ENCODE results near the gene RNF151.
A peak's percentile ranks its signal among the peaks of the same experiment; 100 is the strongest.
"Not testable (repeated sequence)": the region's sequence is repeated elsewhere in the genome, so short reads cannot be mapped to it uniquely, and the experiment has no call there.

RNF151 gene

DNA sequence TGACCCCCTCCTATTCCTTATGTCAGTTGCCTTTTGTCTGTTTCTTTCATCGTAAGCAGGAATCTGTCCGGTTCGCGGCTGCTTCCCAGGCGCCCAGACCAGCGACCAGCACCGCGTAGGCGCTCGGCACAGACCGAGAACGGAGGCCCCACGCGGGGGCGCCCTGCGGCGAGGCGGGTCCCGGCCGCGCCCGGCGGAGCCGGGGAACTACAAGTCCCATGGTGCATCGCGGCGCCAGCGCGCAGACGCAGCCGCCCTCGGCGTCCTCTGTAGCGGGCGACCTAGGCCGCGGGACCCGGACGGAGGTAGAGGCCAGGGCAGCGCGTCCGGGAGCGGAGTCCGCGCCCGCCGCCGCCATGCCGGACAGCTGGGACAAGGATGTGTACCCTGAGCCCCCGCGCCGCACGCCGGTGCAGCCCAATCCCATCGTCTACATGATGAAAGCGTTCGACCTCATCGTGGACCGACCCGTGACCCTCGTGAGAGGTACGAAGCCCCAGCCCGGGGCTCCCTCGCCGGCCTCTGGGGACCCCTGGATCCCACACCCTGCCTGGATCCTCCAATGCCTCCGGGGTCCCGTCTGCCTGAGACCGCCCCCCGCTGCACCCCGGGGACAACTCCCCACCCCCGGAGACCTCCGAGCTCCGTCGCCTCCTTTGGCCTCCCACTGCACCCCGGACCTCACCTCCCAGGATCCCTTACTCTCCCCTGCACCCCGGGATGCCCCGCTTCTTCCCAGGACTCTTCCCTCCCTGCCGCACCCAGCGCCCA lies 7.2 kb upstream of the RNF151 start, which contains the start of gene NDUFB10:
Gene NDUFB10, plus strand, starts transcription at position 270 of the 771 bp plus-strand sequence. Its CDS starts 87 bp downstream, at position 357.
- DNase-seq (ENCODE audit: low read depth) = peak; percentile 94

DNA sequence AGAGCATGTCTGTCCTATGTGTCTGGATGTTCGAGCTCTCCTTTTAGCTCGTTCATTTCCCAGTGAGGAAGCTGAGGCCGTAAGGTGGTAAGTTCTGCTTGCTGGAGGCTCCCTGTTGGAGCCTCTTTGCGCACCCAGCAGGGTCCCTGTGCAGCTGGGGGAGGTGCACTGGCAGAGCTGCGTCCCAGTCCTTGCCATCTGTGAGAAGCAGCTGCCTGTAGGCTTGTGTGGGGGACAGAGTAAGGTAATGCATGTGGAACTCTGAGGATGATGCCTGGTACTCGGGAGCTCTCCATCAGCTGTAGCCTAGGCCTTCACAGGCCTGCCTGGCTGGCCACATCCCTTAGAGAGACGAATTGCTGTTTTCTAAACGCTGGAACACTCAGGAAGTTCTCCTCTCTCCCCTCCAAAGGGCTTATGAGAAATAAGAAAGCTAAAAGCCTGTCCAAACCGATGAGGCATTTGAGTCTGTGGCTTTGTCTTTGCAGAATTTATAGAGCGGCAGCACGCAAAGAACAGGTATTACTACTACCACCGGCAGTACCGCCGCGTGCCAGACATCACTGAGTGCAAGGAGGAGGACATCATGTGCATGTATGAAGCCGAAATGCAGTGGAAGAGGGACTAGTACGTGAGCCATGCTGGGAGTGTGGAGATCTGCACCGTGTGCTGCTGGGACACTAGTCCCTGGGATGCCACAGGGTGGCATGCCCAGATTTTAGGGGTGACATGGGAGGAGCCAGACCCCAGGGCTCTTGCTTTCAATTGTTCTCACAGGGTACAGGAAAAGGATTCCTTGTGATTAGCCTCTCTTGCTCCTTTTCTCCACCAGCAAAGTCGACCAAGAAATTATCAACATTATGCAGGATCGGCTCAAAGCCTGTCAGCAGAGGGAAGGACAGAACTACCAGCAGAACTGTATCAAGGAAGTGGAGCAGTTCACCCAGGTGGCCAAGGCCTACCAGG lies 5.7 kb upstream of the RNF151 start:
- no peak for DNase-seq (ENCODE audit: low read depth)

DNA sequence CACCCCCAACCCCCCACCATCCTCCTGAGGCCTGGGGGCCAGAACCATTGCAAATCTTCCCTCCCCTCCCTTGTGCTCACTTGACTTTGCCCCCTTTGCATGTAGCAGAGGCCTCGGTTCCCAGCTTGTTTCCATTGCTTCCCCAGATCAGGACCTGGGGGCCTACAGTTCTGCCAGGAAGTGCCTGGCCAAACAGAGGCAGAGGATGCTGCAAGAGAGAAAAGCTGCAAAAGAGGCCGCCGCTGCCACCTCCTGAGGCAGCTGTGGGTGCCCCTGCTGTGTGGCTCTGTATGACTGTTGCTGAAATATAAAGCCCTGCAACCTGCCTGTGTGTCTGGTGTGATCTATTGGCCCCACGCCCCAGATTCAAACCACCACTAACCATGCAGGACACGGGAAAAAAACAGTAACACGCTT lies 5.0 kb upstream of the RNF151 start:
- no peak for DNase-seq (ENCODE audit: low read depth)

DNA sequence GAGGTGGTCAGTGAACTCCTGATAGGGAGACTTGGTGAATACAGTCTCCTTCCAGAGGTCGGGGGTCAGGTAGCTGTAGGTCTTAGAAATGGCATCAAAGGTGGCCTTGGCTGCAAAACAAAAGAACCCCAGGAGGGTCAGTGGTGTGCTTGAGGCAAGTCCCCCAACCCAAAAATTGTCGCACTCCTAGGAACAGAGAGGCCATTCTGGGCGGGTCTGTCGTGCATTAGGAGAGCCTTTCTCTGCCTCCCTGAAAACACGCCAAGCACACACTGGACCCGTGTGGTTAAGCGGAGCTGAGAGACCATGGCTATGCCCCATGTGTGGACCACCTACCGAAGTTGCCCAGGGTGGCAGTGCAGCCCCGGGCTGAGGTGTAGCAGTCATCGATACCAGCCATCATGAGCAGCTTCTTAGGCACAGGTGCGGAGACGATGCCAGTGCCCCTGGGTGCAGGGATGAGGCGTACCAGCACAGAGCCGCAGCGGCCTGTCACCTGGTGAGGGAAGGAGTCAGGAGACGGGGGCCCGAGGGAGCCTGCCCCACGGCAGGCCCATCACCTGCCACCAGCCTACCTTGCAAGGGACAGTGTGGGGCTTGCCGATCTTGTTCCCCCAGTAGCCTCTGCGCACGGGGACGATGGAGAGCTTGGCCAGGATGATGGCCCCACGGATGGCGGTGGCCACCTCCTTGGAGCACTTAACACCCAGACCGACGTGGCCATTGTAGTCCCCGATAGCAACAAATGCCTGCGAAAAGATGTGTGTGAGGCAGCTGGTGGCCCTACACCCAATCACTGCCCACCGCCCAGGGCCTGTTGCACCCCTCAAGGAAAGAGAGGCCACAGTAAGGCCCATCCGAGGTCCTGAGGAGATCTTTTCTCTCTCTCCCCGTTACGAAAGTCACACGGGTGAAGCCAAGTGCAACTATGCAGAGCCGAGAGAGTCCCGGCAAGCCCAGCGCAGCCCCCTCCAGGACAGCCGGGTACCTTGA lies 4.2 kb upstream of the RNF151 start:
- DNase-seq (ENCODE audit: low read depth) = not testable (repeated sequence)

DNA sequence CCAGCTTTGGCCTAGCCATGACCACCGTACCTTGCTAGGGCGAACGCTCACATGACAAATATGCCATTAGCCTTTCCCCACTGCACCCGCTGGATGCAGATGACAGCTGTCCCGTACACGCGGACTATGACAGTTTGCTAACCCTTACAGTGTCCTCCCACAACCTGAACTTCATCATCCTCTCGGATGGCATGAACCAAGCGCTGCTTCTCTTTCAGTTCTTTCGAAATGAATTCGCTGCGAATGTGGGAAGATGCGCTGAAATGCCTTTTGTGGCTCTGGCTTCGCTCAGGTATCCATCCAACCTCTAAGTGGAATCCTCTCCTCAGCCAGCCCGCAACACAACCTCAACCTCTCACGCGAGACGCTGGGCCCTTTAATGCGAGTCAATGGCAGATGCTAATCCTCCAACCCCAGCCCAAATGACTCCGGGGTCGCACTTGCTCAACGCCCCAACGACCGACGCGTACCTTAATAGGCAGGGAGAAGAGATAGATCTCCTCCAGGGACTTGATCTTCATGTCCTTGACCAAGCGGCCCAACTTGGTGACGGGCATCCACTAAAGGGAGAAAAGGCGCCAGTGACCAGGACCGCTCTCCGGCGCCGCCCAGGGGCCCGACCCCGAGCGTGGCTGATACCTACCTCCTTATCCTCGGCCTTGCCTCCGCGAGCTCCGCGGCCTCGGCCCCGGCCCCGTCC lies 2.7 kb upstream of the RNF151 start:
- DNase-seq (ENCODE audit: low read depth) = no peak

DNA sequence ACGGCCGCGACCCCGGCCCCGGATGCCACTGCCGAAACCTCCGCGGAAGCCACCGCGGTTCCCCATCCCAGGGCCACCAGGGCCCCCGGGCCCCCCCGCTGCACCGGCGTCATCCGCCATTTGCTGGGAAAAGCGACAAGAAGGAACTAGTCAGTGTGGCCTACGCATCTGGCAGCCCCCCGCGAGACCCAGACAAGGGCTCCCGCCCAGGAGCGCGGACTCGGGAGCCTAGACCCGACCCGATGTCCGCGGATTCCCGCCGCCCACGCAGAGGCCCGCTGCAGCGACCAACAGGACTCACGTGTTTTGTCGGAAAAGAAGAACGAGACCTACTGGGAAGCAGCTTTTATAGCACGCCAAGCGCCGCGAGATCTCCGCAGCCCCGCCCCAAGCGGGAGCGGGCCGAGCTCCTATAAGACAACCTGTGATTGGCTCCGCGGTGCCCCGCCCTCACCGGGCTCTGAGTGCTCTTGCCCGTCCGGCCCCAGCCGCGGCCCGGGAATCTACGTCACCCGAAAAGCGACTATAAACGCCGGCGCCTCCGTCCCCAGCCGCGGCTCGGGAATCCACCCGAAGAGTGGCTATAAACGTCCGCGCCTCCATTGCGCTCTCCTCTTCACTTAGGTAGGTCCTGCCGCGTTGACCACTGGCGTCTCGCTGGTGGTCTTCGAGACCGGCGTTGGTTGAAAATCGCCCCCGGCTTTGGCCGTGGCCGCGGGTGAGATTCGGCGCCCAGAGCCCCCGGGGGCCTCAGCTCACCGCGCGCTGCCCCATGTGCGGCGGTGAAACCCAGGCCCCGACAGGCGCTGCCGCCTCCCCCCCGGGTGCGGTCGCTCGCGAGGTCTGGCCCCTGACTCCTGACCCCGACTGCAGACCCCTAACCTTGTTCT lies 1.9 kb upstream of the RNF151 start, which contains the start of gene RPS2:
Gene RPS2, minus strand, starts transcription at position 321 of the 890 bp plus-strand sequence. Its CDS starts 201 bp downstream, at position 120.
- DNase-seq (ENCODE audit: low read depth) = peak; percentile 96

DNA sequence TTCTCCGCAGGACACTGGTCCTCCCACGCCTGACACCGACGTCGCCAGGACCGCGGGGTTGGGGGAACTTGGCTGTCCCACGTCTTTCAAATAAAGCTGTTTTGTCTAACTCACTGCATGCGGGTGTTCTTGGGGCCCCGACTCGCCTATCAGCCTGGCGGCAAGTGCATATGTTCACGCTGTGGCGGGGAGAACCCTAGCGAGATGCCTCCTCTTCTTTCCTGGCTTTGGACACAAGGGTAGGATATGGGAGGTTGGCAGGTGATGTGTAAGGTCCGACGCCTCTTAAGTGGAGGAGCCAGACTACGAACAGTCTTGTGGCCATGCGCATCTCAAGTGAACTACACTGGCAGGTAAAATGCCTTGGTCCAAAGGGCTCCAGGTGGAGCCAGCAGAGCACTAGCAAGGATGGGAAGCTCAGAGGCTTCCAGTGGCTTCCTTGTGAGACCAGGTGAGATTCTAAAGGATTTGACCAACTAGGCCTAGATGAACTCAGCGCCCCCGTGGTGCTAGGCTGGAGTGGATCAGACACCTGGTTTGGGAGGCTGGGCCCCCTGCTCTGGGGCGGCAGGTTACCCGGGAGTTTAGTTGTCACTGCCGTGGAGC lies 1.2 kb upstream of the RNF151 start:
- no peak for DNase-seq (ENCODE audit: low read depth)

DNA sequence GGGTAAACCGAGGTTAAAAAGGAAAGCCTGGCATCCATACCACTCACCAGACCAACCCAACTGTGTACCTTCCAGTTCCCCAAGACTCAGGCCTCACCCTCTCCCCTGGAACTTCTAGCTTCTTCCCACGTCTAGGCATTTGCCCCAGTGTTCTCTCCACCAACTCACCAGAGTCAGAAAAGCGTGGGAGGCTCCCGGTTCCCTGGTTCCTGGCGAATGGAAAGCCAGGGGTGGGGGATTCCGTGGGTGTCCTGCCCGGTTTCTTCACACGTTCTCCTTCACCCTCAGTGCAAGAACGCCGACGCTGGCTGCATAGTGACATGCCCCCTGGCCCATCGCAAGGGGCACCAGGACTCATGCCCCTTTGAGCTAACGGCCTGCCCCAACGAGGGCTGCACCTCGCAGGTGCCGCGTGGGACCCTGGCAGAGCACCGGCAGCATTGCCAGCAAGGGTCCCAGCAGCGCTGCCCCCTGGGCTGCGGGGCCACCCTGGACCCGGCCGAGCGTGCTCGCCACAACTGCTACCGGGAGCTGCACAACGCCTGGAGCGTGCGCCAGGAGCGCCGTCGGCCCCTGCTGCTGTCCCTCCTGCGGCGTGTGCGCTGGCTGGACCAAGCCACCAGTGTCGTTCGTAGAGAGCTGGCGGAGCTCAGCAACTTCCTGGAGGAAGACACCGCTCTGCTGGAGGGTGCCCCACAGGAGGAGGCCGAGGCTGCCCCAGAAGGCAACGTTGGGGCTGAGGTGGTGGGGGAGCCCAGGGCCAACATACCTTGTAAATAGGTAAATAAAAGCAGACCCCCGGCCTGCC lies 1.7 kb downstream of the RNF151 start:
- DNase-seq (ENCODE audit: low read depth) = no peak

DNA sequence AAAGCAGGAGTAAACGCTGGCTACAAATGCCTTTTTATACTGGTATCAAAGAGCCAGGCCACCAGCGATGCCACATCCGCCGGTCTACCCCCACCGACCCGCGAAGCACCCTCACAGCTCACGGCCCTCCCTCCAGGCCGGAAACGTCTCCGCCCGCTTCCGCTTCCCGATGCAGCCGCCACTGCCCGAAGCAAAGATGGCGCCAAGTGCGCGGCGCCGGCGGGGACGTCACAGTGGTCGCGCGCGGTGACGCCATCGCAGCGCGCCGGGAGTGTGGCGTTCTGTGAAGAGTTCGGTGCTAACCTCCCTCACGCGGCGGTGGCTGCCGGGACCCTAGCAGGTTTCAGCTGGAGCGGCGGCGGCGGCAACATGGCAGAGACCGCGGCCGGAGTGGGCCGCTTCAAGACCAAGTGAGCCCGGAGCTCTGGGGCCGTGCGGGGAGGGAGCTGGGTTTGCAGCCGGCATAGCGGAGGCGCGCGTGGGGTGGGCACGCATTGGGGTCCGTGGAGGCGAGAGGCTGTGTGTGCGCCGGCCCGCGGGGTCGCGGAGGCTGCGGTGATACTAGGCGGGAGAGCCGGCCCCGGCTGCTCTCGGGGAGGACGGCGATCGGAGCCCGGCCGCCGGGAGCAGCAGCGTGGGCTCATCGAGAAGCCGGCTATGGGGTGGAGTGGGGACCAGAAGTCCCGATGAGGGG lies 5.3 kb downstream of the RNF151 start, which contains the start of gene TBL3:
Gene TBL3, plus strand, starts transcription at position 258 of the 694 bp plus-strand sequence. Its CDS starts 112 bp downstream, at position 370.
- peak; percentile 97 for DNase-seq (ENCODE audit: low read depth)

DNA sequence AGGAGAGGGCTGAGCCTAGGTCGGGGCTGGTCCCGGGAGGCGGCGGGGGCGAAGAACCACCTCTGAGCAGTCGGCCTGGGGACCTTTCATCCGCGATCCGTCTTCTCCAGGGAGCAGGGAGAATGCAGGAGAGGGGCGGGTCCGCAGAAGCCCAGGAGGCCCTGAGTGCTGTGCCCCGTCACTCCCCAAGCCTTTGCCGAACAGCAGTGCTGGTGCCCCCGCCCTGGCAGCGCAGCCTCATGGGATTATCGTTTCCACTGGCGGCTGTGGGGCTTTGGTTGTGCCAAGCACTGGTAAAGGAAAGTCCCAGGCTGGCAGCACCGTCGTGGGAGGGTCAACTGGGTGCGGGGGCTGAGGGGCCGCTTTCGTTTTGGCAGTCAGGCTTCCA lies 5.8 kb downstream of the RNF151 start:
- no peak for DNase-seq (ENCODE audit: low read depth)

DNA sequence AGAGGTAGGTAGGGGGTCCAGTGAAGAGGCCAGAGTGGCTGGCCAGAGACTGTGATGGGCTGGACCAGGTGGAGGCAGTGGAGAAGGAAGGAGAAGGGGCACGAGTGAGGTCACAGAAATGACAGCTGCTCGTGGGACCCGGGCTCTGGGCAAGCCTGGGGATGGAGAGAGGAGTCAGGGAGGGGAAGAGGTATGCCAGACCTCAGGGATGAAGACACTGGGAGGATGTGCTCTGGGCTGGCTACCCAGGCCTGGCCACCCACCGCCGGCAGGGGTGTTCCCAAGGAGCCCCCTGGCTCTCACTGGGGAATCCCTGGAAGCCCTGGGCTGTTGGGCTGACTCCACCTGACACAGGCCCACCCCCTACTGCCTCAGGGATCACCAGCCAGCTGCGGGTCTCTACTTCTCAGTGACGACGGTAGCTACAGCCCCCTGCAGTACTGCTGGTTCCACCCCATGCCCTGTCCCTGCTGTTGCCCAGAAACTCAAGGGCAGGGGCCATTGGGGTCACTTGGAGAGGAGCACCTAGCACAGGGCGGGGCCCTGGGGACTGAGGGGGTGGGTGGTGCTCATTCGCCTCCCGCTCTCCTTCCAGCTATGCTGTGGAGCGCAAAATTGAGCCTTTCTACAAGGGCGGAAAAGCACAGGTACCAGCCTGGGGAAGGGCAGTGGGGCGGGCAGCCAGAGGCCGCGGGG lies 7.0 kb downstream of the RNF151 start:
- DNase-seq (ENCODE audit: low read depth) = no peak

DNA sequence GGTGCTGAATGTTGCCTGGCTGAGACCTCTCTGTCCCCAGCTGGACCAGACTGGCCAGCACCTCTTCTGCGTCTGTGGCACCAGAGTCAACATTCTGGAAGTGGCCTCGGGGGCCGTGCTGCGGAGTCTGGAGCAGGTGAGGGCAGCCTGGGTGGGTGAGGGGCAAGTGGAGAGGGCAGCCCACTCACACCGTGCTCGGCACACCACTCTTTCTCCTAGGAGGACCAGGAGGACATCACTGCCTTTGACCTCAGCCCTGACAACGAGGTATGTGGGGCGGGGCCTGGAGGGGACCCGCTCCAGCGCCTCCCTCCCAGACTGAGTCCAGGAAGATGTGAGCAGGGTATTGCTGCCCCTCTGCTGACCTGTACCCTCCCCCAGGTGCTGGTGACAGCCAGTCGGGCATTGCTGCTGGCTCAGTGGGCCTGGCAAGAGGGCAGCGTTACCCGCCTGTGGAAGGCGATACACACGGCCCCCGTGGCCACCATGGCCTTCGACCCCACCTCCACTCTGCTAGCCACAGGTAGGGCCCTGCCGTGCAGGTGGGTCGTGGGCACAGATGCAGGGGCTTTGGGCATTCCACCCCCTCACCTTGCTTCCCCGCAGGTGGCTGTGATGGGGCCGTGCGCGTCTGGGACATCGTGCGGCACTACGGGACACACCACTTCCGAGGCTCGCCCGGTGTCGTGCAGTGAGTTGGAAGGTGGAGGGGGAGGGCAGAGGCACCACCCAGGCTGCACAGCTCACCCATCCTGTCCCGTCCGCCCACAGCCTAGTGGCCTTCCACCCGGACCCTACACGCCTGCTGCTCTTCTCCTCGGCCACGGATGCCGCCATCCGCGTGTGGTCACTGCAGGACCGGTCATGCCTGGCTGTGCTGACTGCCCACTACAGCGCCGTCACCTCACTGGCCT lies 7.8 kb downstream of the RNF151 start:
- no peak for DNase-seq (ENCODE audit: low read depth)

DNA sequence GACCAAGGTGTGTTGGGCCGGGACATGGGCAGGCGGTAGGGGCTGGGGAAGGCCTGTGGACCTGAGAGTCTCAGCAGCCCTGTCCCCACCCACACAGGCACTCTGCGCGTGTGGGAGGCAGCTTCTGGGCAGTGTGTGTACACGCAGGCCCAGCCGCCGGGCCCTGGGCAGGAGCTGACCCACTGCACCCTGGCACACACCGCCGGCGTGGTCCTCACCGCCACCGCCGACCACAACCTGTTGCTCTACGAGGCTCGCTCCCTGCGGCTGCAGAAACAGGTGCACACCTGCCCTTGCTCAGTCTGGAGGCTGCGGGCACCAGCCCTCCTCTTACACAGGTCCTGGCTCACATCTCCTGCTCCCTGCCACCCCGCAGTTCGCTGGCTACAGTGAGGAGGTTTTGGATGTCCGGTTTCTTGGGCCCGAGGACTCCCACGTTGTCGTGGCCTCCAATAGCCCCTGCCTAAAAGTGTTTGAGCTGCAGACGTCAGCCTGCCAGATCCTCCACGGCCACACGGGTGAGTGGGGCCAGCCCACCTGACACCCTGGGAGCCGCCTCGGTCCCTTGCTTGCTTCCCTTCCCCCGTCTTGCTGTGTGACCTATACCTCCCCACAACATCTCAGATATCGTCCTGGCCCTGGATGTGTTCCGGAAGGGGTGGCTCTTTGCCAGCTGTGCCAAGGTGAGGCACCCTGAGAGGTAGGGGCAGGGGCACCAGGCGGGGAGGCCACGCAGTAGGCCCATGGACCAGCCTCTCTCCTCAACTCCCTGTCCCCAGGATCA lies 9.0 kb downstream of the RNF151 start:
- no peak for DNase-seq (ENCODE audit: low read depth)

DNA sequence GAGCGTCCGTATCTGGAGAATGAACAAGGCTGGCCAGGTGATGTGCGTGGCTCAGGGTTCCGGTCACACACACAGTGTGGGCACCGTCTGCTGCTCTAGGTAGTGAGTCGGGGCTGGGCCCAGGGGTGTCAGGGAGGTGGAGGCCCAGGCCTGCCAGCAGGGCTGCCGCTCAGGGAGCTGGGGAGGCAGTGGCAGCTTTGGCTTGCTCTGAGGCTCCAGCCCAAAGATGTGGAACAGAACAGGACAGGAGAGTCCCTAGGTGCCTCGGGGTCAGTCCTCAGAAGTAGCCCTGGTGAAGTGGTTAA lies 9.5 kb downstream of the RNF151 start:
- no peak for DNase-seq (ENCODE audit: low read depth)
